CD4-positive, alpha-beta T cell treated with Interleukin-4 for 4 hours (primary cell): Measurements from ENCODE around the gene RAI1.
"Not testable (repeated sequence)": the region's sequence is repeated elsewhere in the genome, so short reads cannot be mapped to it uniquely, and the experiment has no call there.

Experiments
- DNase-seq: peaks from one replicate; pipeline ENCODE4 v3.0.0-alpha.2; 2020

Gene RAI1

GRCh38 chr17:17806611-17807274 is 125.5 kb downstream of the RAI1 start:
- no peak for DNase-seq

GRCh38 chr17:17807440-17807839 is 126.2 kb downstream of the RAI1 start:
- no peak for DNase-seq

- not testable (repeated sequence) for DNase-seq
Measured at GRCh38 chr17:17808200-17808599, 126.9 kb downstream of the RAI1 start.

- no peak for DNase-seq
Measured at GRCh38 chr17:17808706-17809432, 127.6 kb downstream of the RAI1 start.

GRCh38 chr17:17809531-17810083 is 128.3 kb downstream of the RAI1 start:
- no peak for DNase-seq

GRCh38 chr17:17810084-17810894 is 129.0 kb downstream of the RAI1 start:
- DNase-seq = no peak

- DNase-seq = no peak
Measured at GRCh38 chr17:17810895-17811248, 129.6 kb downstream of the RAI1 start.

- no peak for DNase-seq
Measured at GRCh38 chr17:17811381-17812210, 130.3 kb downstream of the RAI1 start.

- peak; percentile 60 for DNase-seq
Measured at GRCh38 chr17:17812211-17813054, 131.2 kb downstream of the RAI1 start.

- DNase-seq = no peak
Measured at GRCh38 chr17:17813055-17813724, 131.9 kb downstream of the RAI1 start.

GRCh38 chr17:17813725-17814095 is 132.5 kb downstream of the RAI1 start:
- DNase-seq = no peak

GRCh38 chr17:17814162-17815061 is 133.2 kb downstream of the RAI1 start:
- DNase-seq = no peak

GRCh38 chr17:17815062-17815406 is 133.8 kb downstream of the RAI1 start:
- DNase-seq = no peak

GRCh38 chr17:17815436-17816200 is 134.4 kb downstream of the RAI1 start:
- DNase-seq = no peak

GRCh38 chr17:17816240-17816814 is 135.1 kb downstream of the RAI1 start:
- DNase-seq = no peak

GRCh38 chr17:17816831-17817551 is 135.7 kb downstream of the RAI1 start:
- no peak for DNase-seq

- no peak for DNase-seq
Measured at GRCh38 chr17:17817552-17817947, 136.3 kb downstream of the RAI1 start.

GRCh38 chr17:17818088-17818526 is 136.8 kb downstream of the RAI1 start:
- no peak for DNase-seq
